GM23338 (cell line): ENCODE measurements around the gene IFT43. TPM values are rescaled to one million over a fixed set of nuclear protein-coding genes. Genes with fewer than 3 reads are reported as not detected.

ENCODE experiments used
- CREB1 ChIP-seq: fragments of 250-450 bp; sonication (Bioruptor Pico); IDR thresholded peaks from 2 replicates; pipeline ENCODE4 v1.5.0; 2020; ENCODE audit warnings: low read depth, mild to moderate bottlenecking, moderate library complexity
- NANOG ChIP-seq: IDR thresholded peaks from 2 replicates; pipeline ENCODE4 v1.6.1; 2016; ENCODE audit warnings: antibody characterized with exemption, borderline replicate concordance
- POLR2AphosphoS5 ChIP-seq: IDR thresholded peaks from 2 replicates; pipeline ENCODE4 v1.6.1; 2016; ENCODE audit warnings: antibody characterized with exemption, low read depth
- REST ChIP-seq: IDR thresholded peaks from one replicate; pipeline ENCODE4 v1.6.1; 2018; ENCODE audit warnings: antibody characterized with exemption; ENCODE audit not compliant: unreplicated experiment
- ZNF114 ChIP-seq: fragments of 250-450 bp; sonication (Bioruptor Pico); IDR thresholded peaks from 2 replicates; pipeline ENCODE4 v1.5.0; 2020; ENCODE audit warnings: mild to moderate bottlenecking, moderate library complexity
- ZNF462 ChIP-seq: fragments of 250-450 bp; sonication (Bioruptor Pico); IDR thresholded peaks from 2 replicates; pipeline ENCODE4 v1.5.0; 2020; ENCODE audit warnings: mild to moderate bottlenecking, moderate library complexity
- polyA plus RNA-seq: library from polyadenylated mRNA; unstranded; fragments of >200 nt; fragmentation: Nextera tagmentation; extraction: Ambion mirVana; gene quantifications from 2 replicates; pipeline ENCODE4 v1.2.1, GENCODE V29; 2016
- total RNA-seq: library from RNA; depleted of rRNA; stranded (reverse); fragments of >200 nt; shearing (Covaris generic); gene quantifications from 2 replicates; pipeline ENCODE4 v1.2.3, GENCODE V29; 2014
- TF ChIP-seq, protein P1 (sequence below), 2 experiments: fragments of 200-600 bp in 1 of 2; sonication (generic) in 1 of 2; conservative IDR thresholded peaks; 2 replicates each; pipeline versions ENCODE4 v1.5.1 to v1.6.1; 2016 to 2017; ENCODE audit warnings: antibody characterized with exemption in 2 of 2, low read depth in 2 of 2, mild to moderate bottlenecking in 2 of 2, moderate library complexity in 1 of 2

The IFT43 gene
- total and polyA plus RNA-seq, 2 experiments from 2014 or later: 21.5 to 43.1 TPM

- no peak for TF ChIP-seq ZNF462 (CRISPR knock-in tag)
- TF ChIP-seq CREB1 (CRISPR knock-in tag): no peak
- TF ChIP-seq REST: no peak
- no peak for TF ChIP-seq POLR2AphosphoS5
- TF ChIP-seq, protein P1, sequence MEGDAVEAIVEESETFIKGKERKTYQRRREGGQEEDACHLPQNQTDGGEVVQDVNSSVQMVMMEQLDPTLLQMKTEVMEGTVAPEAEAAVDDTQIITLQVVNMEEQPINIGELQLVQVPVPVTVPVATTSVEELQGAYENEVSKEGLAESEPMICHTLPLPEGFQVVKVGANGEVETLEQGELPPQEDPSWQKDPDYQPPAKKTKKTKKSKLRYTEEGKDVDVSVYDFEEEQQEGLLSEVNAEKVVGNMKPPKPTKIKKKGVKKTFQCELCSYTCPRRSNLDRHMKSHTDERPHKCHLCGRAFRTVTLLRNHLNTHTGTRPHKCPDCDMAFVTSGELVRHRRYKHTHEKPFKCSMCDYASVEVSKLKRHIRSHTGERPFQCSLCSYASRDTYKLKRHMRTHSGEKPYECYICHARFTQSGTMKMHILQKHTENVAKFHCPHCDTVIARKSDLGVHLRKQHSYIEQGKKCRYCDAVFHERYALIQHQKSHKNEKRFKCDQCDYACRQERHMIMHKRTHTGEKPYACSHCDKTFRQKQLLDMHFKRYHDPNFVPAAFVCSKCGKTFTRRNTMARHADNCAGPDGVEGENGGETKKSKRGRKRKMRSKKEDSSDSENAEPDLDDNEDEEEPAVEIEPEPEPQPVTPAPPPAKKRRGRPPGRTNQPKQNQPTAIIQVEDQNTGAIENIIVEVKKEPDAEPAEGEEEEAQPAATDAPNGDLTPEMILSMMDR (conservative IDR thresholded peaks at IDR 0.05; ENCODE audit: low read depth in 2 of 2): no peak
- no peak for TF ChIP-seq NANOG
- no peak for TF ChIP-seq ZNF114
Observed at GRCh38 chr14:76125511-76125910, 139.9 kb downstream of the IFT43 start (continued).
